PFSK-1 (cell line): ENCODE data around the gene TBX3.

Source experiments
- FOXP2 ChIP-seq: optimal IDR thresholded peaks from 2 replicates; pipeline ENCODE3; 2011; ENCODE audit warnings: borderline replicate concordance, control low read depth, inconsistent platforms; ENCODE audit not compliant: insufficient read depth; ENCODE audit errors: extremely low read length, extremely low read depth
- POLR2AphosphoS5 ChIP-seq: IDR thresholded peaks from 2 replicates; pipeline ENCODE4 v1.6.1; 2012; ENCODE audit warnings: low read depth, mild to moderate bottlenecking, control low read depth, low read length, moderate library complexity
- SIN3A ChIP-seq: IDR thresholded peaks from 2 replicates; pipeline ENCODE4 v1.6.1; 2012; ENCODE audit warnings: mild to moderate bottlenecking, low read length, moderate library complexity, borderline replicate concordance; ENCODE audit not compliant: insufficient read depth
- TAF1 ChIP-seq: IDR thresholded peaks from 2 replicates; pipeline ENCODE4 v1.6.1; 2012; ENCODE audit warnings: low read length, control low read depth, borderline replicate concordance; ENCODE audit not compliant: insufficient read depth
- TF ChIP-seq, protein P1 (sequence below), 2 experiments: IDR thresholded peaks; 2 replicates each; pipeline versions ENCODE4 v1.6.1 to v1.8.0; 2011 to 2012; ENCODE audit warnings: low read depth in 2 of 2, low read length in 2 of 2, control low read depth in 1 of 2, inconsistent platforms in 1 of 2, mild to moderate bottlenecking in 1 of 2, moderate library complexity in 1 of 2; ENCODE audit not compliant: insufficient read depth in 1 of 2

DNA sequence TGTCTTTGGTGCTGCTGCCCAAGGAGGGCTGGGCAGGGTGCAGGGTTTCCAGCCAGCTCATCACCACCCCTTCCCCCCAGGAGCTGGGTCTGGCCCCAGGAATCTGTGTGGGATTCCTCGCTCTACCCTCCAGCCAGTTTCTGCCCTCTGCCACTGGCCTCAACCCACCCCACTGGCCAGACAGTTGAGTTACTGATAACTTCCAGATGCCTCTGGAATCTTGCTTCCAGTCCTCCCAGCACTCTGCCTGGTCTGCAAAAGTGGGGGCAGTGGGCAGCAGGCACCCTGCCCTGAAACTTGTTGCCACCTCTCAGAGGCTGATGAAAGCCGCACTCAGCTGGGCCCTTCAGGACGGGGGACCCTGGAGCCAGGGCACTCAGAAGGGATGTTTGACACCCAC is 20.1 kb upstream of the TBX3 start:
- TF ChIP-seq SIN3A (no peak), POLR2AphosphoS5 (no peak), TAF1 (no peak), FOXP2 (no peak)
- TF ChIP-seq, protein P1, sequence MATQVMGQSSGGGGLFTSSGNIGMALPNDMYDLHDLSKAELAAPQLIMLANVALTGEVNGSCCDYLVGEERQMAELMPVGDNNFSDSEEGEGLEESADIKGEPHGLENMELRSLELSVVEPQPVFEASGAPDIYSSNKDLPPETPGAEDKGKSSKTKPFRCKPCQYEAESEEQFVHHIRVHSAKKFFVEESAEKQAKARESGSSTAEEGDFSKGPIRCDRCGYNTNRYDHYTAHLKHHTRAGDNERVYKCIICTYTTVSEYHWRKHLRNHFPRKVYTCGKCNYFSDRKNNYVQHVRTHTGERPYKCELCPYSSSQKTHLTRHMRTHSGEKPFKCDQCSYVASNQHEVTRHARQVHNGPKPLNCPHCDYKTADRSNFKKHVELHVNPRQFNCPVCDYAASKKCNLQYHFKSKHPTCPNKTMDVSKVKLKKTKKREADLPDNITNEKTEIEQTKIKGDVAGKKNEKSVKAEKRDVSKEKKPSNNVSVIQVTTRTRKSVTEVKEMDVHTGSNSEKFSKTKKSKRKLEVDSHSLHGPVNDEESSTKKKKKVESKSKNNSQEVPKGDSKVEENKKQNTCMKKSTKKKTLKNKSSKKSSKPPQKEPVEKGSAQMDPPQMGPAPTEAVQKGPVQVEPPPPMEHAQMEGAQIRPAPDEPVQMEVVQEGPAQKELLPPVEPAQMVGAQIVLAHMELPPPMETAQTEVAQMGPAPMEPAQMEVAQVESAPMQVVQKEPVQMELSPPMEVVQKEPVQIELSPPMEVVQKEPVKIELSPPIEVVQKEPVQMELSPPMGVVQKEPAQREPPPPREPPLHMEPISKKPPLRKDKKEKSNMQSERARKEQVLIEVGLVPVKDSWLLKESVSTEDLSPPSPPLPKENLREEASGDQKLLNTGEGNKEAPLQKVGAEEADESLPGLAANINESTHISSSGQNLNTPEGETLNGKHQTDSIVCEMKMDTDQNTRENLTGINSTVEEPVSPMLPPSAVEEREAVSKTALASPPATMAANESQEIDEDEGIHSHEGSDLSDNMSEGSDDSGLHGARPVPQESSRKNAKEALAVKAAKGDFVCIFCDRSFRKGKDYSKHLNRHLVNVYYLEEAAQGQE (IDR thresholded peaks at IDR 0.05; ENCODE audit: insufficient read depth in 1 of 2, low read depth in 2 of 2, low read length in 2 of 2) = no peak
